HUDEP-2 (cell line): ENCODE results near the gene MARCHF3.
"Not testable (repeated sequence)": the region's sequence is repeated elsewhere in the genome, so short reads cannot be mapped to it uniquely, and the experiment has no call there.

Source experiments
- DNase-seq, 76 experiments: peaks; one replicate each; lab custom pipeline; 2025; ENCODE audit not compliant: unreplicated experiment in 76 of 76; lab: John Stamatoyannopoulos, UW

The MARCHF3 gene

GRCh38 chr5:126924331-126925033 is 105.9 kb downstream of the MARCHF3 start:
- DNase-seq = no peak

GRCh38 chr5:126921241-126922091 is 108.9 kb downstream of the MARCHF3 start:
- DNase-seq = peak in 42 of 76 experiments; percentile 5 to 70 (median 30)

GRCh38 chr5:126920291-126920690 is 110.1 kb downstream of the MARCHF3 start:
- DNase-seq = no peak

GRCh38 chr5:126919566-126919965 is 110.8 kb downstream of the MARCHF3 start:
- no peak for DNase-seq

- no peak for DNase-seq
Observed at GRCh38 chr5:126918615-126918957, 111.8 kb downstream of the MARCHF3 start.

GRCh38 chr5:126917918-126918614 is 112.3 kb downstream of the MARCHF3 start:
- DNase-seq = peak in 1 of 76 experiments; percentile 4

- DNase-seq = no peak
Observed at GRCh38 chr5:126915496-126915895, 114.9 kb downstream of the MARCHF3 start.

- DNase-seq = no peak
Observed at GRCh38 chr5:126914801-126915436, 115.4 kb downstream of the MARCHF3 start.

- DNase-seq = no peak
Observed at GRCh38 chr5:126912616-126913200, 117.7 kb downstream of the MARCHF3 start.

- DNase-seq = peak in 18 of 76 experiments; percentile 4 to 39 (median 19)
Observed at GRCh38 chr5:126911986-126912385, 118.4 kb downstream of the MARCHF3 start.

- DNase-seq = no peak
Observed at GRCh38 chr5:126909856-126910255, 120.5 kb downstream of the MARCHF3 start.

- DNase-seq = not testable (repeated sequence)
Observed at GRCh38 chr5:126904407-126904806, 126.0 kb downstream of the MARCHF3 start.

- no peak for DNase-seq
Observed at GRCh38 chr5:126900796-126901195, 129.6 kb downstream of the MARCHF3 start.

GRCh38 chr5:126899476-126899875 is 130.9 kb downstream of the MARCHF3 start:
- no peak for DNase-seq

- no peak for DNase-seq
Observed at GRCh38 chr5:126897851-126898630, 132.3 kb downstream of the MARCHF3 start.

GRCh38 chr5:126896170-126896702 is 134.1 kb downstream of the MARCHF3 start:
- DNase-seq = no peak

- not testable (repeated sequence) for DNase-seq
Observed at GRCh38 chr5:126895712-126896111, 134.6 kb downstream of the MARCHF3 start.

- DNase-seq = not testable (repeated sequence)
Observed at GRCh38 chr5:126890414-126890813, 139.9 kb downstream of the MARCHF3 start.

GRCh38 chr5:126888175-126888574 is 142.2 kb downstream of the MARCHF3 start:
- DNase-seq = no peak
